Middle frontal gyrus (tissue), 1 donor: ENCODE data around the gene PSG5.
"Not testable (repeated sequence)": the region's sequence is repeated elsewhere in the genome, so short reads cannot be mapped to it uniquely, and the experiment has no call there.

Experiments used
- DNase-seq: peaks from one replicate; pipeline ENCODE4 v3.0.0-alpha.2; 2015; ENCODE audit warnings: low spot score; ENCODE audit errors: extremely low spot score

Gene PSG5

GRCh38 chr19:43186311-43186935 is at the start of gene PSG5:
Gene PSG5, minus strand, starts transcription at chr19:43186536. Its CDS starts 131 bp downstream, at chr19:43186405.
- DNase-seq: not testable (repeated sequence)

- not testable (repeated sequence) for DNase-seq
Measured at GRCh38 chr19:43235686-43236085, 49.4 kb upstream of the PSG5 start.

DNA sequence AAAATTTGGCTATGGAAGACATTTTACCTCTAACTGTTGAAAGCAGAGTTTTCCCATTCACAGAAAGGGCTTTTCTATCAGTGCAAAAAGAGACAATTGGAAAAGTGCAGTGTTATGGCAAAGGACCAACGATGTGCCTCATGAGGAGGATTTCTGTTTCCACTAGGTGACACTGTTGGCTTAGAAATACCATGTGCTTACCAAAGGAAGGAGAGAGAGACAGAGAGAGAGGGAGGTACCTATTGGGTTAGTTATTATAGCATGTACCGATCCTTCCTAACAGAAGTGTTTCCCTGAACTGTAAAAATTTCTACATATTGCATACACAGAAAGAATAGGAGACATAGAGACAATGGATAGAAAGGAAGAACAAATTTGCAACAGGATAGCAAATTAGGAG is 43.0 kb upstream of the PSG5 start:
- DNase-seq: no peak

- DNase-seq: not testable (repeated sequence)
Measured at GRCh38 chr19:43228730-43229129, 42.4 kb upstream of the PSG5 start.

DNA sequence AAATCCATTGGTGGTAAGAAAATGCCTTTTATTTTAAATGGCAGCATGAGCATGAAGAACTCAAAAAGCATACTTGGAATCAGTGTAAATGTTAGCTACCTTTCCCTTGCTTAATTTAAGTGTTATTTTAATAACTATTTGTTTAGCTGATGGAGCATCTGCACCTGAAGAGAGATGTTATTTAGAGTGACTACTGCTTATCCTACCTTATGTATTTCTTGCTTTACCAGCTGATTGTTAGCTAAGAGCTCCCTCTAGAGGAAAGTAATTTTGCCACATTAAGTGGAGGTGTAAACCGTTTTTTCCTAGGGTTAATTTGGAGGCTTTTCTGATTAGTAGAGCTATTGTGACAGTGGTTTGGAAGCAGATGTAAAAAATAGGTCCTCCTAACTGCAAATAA is 40.6 kb upstream of the PSG5 start:
- DNase-seq: not testable (repeated sequence)

DNA sequence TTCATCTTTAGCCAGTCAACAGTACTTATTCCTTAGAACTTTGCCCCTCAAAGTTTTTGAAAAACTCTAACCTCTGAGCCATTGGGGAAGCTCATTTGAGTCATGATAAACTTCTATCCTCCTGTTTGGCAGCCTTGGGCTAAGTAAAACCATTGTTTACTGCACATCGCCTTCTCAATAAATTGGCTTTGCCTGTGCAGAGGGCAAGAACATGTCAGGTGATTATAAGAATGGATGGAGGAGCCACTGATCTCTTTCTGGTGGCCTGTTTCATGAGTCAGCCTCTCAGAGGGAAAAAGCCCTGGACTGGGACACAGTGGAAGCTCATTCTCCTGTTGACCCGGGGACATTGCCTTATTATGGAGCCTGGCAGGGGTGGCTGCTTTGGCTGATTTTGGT is 38.5 kb upstream of the PSG5 start:
- DNase-seq: no peak

DNA sequence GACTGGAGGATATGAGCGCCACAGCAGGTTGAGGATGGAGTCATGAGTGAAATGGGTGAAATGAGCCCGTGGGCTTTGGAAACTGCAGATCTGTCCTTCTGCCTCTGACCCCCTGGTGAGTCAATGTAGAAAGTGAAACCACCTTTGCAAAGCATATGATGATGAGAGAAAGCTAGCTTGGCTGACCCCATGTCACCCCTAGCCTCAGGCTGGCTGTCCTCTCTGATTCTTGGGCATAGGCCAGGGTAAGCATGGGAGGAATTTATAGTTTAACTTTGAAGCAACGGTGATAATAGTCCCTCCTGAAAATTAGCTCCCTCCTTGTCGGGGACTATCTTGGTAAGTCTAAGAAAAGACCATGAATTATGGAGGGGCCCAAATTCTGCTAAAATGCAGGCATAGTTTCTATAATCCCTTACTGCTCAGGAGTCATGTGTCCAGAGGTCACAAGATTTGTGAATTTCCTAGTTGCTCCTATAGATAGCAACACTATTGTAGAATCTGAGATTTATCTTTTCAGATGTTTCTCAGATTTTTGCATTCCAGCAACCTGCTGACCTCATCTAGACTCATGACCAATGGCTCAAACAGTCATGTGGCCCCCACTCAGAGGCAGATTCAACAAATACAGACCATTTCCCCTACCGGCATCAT is 38.0 kb upstream of the PSG5 start:
- DNase-seq: not testable (repeated sequence)

DNA sequence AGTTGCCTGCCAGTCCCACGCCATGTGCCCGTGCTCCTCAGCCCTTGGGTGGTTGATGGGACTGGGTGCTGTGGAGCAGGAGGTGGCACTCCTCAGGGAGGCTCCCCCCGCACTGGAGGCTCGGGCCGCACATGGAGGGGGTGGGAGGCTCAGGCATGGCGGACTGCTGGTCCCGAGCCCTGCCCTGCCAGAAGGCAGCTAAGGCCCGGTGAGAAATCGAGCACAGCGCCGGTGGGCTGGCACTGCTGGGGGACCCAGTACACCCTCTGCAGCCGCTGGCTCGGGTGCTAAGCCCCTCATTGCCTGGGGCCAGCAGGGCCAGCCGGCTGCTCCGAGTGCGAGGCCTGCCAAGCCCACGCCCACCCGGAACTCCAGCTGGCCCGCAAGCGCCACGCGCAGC is 35.6 kb upstream of the PSG5 start:
- DNase-seq: not testable (repeated sequence)

GRCh38 chr19:43219136-43219535 is 32.8 kb upstream of the PSG5 start:
- DNase-seq: not testable (repeated sequence)

GRCh38 chr19:43215881-43216280 is 29.5 kb upstream of the PSG5 start:
- not testable (repeated sequence) for DNase-seq

- no peak for DNase-seq
Measured at GRCh38 chr19:43207991-43208390, 21.7 kb upstream of the PSG5 start.

GRCh38 chr19:43207174-43207573 is 20.8 kb upstream of the PSG5 start:
- not testable (repeated sequence) for DNase-seq

DNA sequence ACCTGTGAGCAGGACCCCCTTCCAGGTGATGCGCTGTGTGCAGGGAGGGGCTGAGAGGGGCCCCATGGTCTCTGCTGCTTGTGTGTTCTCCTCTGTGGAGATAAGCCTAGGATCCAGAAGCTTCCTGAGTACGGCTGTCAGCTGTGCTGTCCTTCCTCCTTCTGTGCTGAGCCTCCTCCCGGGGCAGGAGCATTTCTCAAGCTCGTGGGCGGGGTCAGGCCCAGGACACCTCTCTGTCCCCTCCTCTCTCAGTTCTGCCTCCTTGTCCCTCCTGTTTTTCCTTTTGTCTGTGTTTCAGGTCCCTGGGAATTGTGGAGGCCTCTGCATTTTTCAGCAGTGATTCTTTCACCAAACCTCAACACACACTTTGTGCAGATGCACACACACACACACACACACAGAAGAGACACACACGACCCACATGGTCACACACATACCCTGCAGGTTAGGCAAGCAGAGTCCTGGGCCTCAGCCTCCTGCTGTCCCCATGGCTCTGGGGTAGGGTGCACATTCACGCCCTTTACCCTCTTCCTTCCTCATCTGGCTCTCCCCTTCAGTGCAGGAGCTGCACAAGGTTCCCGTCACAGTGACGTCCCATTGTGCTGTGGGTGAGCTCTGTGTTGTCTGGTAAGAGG is 19.3 kb upstream of the PSG5 start, which contains the start of gene PSG4:
TSS of gene PSG4 (minus strand) at position 168 of the 635 bp plus-strand sequence. CDS start at position 66, 102 bp downstream.
- not testable (repeated sequence) for DNase-seq

- not testable (repeated sequence) for DNase-seq
Measured at GRCh38 chr19:43203611-43204010, 17.3 kb upstream of the PSG5 start.

DNA sequence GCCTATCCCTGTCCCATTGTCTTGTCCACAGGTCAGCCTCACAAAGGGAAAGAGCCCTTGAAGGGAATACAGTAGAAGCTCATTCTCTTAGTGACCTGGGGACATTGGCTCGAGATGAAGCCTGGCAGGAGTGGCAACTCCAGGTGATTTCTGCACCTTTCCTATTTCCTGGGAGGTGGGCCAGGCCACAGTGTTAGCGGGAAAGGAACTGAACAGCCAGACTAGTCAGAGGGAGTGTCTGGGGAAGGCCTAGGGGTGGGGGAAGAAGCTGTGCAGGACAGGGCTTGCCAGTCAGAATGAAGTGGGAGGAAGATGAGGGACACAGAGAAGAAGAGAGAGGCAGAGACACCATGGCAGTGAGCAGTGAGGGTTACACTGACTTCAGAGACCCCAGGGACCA is 15.6 kb upstream of the PSG5 start:
- not testable (repeated sequence) for DNase-seq

DNA sequence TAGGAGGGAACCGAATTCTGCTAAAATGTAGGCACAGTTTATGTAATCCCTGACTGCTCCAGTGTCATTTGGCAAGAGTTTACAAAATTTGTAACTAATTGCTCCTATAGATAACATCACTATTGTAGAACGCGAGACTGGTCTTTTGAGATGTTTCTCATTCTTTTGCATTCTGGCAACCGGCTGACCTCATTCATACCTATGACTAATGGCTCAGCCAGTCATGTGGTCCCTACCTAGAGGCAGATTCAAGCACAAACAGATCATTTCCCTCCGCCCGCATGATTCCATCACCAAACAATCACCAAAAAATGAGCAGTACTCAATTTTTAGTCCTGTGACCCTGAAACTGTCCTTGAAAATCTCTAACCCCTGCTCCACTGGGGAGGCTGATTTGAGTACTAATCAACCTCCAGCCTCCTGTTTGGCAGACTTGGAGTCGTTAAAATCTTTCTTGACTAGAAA is 15.0 kb upstream of the PSG5 start:
- DNase-seq: not testable (repeated sequence)

DNA sequence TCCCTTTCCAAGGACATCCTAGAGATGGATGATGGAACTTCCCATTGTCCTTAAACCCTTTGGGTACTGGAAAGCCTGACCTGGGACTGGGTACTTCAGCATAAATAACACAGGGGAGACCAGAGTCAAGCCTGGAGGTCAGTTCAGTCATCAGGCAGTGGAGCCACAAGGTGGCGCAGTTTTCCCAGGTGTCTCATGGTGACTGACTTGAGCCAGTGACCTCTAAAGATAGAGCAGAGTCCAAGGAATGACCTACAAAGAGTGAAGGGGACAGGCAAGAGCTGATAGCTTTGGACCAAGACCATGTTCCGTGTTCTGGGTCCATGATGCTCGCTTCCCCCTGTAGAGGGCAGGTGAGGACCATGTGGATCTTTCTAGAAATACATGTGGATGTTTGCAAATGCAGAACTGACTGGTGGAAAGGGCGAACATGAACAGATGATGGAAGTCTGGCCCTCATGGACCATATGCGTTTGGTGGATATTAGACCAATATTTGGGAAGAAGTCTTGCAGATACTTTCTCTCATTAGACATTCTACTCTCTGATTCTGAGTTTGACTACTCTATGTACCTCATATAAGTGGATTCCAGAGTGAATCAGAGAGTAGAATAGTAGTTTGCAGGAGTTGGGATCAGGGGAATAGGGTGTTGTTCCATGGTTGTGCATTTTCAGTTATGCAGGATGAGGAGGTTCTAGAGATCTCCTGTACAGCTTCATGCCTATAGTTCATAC is 12.5 kb upstream of the PSG5 start:
- not testable (repeated sequence) for DNase-seq

DNA sequence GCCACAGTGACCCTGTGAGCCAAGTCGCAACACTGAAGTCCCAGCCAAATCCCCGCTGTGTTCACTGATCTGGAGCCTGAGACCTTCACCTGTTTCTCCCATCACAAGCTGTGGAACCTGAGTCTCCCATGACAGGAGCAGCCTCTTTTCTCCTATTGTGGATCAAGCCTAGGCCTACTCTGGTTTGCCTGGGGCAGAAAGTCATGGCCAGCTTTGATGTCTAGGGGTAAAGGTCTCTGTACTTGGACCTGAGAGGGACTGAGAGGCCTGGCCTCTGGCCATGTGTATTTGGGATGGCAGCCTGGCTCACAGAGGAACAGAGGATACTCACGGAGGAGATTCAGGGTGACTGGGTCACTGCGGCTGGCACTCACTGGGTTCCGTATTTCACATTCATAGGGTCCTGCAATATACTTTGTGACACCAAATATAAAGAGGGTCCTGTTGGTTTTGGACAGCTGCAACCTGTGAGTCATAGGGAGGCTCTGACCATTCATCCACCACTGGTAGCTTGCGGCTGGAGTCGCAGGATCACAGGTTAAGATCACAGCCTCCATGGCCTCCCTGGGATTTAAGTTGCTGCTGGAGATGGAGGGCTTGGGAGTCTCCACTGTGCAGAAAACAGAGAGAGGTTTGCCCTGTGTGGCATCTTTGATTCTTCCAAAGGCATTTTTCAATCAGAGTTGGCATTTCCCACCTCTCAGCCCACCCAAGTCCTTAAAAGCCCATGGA is 11.5 kb upstream of the PSG5 start:
- DNase-seq: not testable (repeated sequence)

GRCh38 chr19:43194397-43194796 is 8.1 kb upstream of the PSG5 start:
- not testable (repeated sequence) for DNase-seq

DNA sequence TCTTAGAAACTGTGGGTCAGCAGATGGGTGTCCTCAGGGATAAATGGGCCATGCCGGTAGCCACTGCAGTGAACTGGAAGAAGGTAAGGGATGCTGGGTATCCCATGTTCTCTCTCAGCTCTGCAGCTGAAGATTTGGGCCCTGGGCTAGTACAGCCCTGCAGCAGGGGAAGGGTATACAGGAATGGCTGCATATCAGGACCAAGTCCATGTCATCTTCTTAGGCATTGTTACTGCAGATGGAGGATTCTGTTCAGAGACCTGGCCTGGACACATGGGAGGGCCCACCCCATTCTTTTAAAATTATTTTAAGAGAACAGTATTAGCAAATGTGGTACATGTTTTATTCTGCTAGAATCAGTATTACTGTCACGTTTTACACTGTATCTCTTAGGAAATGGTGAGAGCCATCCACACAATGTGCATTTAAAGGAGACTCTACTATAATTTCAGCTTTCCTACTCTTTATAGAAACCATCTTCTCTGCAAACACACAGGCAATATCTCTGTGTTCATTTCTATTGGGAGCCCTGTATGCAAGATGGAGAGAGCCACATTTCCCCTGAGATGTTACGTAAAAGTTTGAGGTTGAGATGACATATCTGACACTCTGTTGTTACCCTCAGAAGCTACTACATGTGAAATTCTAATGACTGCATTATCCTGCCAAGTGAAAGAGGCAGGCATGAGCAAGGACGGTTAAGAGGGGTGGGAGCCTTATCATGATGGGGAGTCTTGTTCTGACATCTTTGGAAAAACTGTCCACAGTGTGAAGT is 6.2 kb upstream of the PSG5 start:
- DNase-seq: not testable (repeated sequence)
